Measurements from ENCODE around the gene SLC38A10. TPM values are rescaled to one million over a fixed set of nuclear protein-coding genes. Genes with fewer than 3 reads are reported as not detected.

The SLC38A10 gene
- total and polyA plus RNA-seq, 2 of the 13 experiments (the other 11 are each of a cell fraction or from before 2014, with no cell fraction given): 23.4 to 55.8 TPM

DNA sequence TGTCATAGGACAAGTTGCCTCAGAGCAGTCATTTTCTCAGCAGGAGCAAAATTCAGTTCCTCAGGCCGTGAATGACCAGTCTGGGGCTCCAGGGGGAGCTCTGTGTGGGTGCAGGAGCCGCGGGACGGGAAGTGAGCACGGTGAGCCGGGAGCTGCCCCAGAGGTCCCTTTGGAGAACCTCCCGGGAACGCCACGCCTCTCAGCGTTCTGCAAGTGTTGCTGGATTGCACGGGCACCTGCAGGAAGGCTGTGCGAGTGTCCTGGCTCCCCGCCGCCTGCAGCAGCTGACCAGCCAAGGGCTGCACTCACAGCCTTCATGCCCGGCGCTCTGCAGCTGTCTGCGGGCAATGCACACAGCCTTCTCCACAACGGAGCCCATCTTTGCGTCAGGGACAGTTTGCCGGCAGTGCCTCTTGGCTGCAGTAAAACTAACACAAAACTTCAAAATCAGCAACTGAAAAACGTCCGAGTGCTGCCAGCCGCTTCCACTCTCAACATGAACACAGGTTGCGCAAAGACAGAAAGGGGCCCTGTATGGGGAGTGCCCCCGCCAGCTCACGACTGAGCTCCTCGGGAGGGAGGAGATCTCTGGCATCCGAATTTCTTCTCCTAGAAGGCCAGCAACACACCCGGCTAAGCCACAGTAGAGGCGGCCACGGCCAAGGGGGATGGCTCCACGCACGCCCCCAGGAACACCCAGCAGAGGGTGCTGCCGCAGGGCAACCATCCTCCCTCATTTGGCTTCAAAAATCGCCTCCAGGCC, 40.0 kb downstream of the SLC38A10 start:
- no peaks in the 10 kb centered on the region for H3K9me3 ChIP-seq (ENCODE audit: low read length)
- H3K4me3 ChIP-seq (replicated peaks in 1 of 3; ENCODE audit: insufficient read depth in 1 of 3, low read depth in 2 of 3, low read length in 3 of 3): no peak overlapping the region
- DNase-seq (ENCODE audit: low spot score) (peak; percentile 45), ATAC-seq (peak; percentile 47), FAIRE-seq (peak; percentile 73)
- intact Hi-C loops (cut with micrococcal nuclease; ENCODE audit: unreplicated experiment) (no loop called here), in situ Hi-C loops (cut with HindIII; ENCODE audit: extremely low pct_ligation_motif_present, low pct_unique_long_range_greater_than_20kb) (loop anchor here (5.0 kb wide), 1 partner anchor 227 kb away; no protein-coding TSS in a partner anchor)
- no TSS peak for BruUV-seq (replicated peaks)
- H3K4me2 ChIP-seq (ENCODE audit: low read depth, low read length): no peak overlapping the region
- ChIA-PET POLR2A (interaction anchor here (1.3 kb wide), 1 partner anchor 257 kb away, joined by 3 read pairs; the partner anchor contains the start of gene ACTG1), CTCF (ENCODE audit: low intra/inter-chr PET ratio, low total read pairs) (no interaction called here)
- peaks cover 28 to 43% of the 10 kb centered on the region in 2 experiments for H3K36me3 ChIP-seq (replicated peaks in 1 of 2; ENCODE audit: control insufficient read depth in 1 of 2, insufficient read depth in 2 of 2, low read length in 2 of 2)
- no peak overlapping the region for H2AFZ ChIP-seq (ENCODE audit: low read length)
- no peak overlapping the region for H3K9ac ChIP-seq (ENCODE audit: insufficient read depth, low read depth, low read length)
- H3K4me1 ChIP-seq (ENCODE audit: insufficient read depth, low read length): peaks cover 26% of the 10 kb centered on the region
- 77% methylated on average over 20 of the region's 35 CpGs for WGBS (ENCODE audit: low lambda C conversion rate)
- H4K20me1 ChIP-seq (ENCODE audit: insufficient read depth, low read length): peaks cover 4% of the 10 kb centered on the region; the same call in 1 of the 2 replicates
- no peak overlapping the region for H3K27ac ChIP-seq (ENCODE audit: extremely low read length, insufficient read depth, low read length)
- H3K27me3 ChIP-seq (ENCODE audit: control insufficient read depth in 1 of 2, insufficient read depth in 2 of 2, low read length in 2 of 2): no peaks in the 10 kb centered on the region
- no peaks in the 10 kb centered on the region for H3K79me2 ChIP-seq (ENCODE audit: insufficient read depth, low read length)
- TF ChIP-seq USF2 (IDR thresholded peaks at IDR 0.05; ENCODE audit: low read depth, low read length) (0 out of 2 replicates have a peak, but pooled peaks have one; percentile 11), USF2 (CRISPR knock-in tag; IDR thresholded peaks at IDR 0.05; ENCODE audit: borderline replicate concordance) (no peak), NFKB2 (CRISPR knock-in tag; IDR thresholded peaks at IDR 0.05; ENCODE audit: borderline replicate concordance) (0 out of 2 replicates have a peak, but pooled peaks have one; percentile 34), PBX2 (CRISPR knock-in tag; IDR thresholded peaks at IDR 0.05) (no peak), AGO2 (optimal IDR thresholded peaks at IDR 0.05; ENCODE audit: low read depth, low read length) (peak; percentile 60), POLR2A (IDR thresholded peaks at IDR 0.05; ENCODE audit: insufficient read depth in 1 of 2, low read depth in 2 of 2, low read length in 2 of 2) (no peak)
- TF ChIP-seq, protein P1, sequence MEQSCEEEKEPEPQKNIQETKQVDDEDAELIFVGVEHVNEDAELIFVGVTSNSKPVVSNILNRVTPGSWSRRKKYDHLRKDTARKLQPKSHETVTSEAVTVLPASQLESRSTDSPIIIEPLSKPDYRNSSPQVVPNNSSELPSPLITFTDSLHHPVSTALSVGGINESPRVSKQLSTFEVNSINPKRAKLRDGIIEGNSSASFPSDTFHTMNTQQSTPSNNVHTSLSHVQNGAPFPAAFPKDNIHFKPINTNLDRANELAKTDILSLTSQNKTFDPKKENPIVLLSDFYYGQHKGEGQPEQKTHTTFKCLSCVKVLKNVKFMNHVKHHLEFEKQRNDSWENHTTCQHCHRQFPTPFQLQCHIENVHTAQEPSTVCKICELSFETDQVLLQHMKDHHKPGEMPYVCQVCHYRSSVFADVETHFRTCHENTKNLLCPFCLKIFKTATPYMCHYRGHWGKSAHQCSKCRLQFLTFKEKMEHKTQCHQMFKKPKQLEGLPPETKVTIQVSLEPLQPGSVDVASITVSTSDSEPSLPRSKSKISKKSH (CRISPR knock-in tag; IDR thresholded peaks at IDR 0.05; ENCODE audit: borderline replicate concordance): 0 out of 2 replicates have a peak, but pooled peaks have one; percentile 21
- TF ChIP-seq, protein P2, sequence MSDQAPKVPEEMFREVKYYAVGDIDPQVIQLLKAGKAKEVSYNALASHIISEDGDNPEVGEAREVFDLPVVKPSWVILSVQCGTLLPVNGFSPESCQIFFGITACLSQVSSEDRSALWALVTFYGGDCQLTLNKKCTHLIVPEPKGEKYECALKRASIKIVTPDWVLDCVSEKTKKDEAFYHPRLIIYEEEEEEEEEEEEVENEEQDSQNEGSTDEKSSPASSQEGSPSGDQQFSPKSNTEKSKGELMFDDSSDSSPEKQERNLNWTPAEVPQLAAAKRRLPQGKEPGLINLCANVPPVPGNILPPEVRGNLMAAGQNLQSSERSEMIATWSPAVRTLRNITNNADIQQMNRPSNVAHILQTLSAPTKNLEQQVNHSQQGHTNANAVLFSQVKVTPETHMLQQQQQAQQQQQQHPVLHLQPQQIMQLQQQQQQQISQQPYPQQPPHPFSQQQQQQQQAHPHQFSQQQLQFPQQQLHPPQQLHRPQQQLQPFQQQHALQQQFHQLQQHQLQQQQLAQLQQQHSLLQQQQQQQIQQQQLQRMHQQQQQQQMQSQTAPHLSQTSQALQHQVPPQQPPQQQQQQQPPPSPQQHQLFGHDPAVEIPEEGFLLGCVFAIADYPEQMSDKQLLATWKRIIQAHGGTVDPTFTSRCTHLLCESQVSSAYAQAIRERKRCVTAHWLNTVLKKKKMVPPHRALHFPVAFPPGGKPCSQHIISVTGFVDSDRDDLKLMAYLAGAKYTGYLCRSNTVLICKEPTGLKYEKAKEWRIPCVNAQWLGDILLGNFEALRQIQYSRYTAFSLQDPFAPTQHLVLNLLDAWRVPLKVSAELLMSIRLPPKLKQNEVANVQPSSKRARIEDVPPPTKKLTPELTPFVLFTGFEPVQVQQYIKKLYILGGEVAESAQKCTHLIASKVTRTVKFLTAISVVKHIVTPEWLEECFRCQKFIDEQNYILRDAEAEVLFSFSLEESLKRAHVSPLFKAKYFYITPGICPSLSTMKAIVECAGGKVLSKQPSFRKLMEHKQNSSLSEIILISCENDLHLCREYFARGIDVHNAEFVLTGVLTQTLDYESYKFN (CRISPR knock-in tag; conservative IDR thresholded peaks at IDR 0.05): no peak
- TF ChIP-seq, protein P3, sequence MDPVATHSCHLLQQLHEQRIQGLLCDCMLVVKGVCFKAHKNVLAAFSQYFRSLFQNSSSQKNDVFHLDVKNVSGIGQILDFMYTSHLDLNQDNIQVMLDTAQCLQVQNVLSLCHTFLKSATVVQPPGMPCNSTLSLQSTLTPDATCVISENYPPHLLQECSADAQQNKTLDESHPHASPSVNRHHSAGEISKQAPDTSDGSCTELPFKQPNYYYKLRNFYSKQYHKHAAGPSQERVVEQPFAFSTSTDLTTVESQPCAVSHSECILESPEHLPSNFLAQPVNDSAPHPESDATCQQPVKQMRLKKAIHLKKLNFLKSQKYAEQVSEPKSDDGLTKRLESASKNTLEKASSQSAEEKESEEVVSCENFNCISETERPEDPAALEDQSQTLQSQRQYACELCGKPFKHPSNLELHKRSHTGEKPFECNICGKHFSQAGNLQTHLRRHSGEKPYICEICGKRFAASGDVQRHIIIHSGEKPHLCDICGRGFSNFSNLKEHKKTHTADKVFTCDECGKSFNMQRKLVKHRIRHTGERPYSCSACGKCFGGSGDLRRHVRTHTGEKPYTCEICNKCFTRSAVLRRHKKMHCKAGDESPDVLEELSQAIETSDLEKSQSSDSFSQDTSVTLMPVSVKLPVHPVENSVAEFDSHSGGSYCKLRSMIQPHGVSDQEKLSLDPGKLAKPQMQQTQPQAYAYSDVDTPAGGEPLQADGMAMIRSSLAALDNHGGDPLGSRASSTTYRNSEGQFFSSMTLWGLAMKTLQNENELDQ (CRISPR knock-in tag; IDR thresholded peaks at IDR 0.05; ENCODE audit: borderline replicate concordance): no peak

All from HepG2 (cell line).